ENCODE data around the gene GRIN1. TPM values are rescaled to one million over a fixed set of nuclear protein-coding genes. Genes with fewer than 3 reads are reported as not detected.
A peak's percentile ranks its signal among the peaks of the same experiment; 100 is the strongest.

The GRIN1 gene
- total RNA-seq, 1 donor from 2014 or later = 0.07 TPM

DNA sequence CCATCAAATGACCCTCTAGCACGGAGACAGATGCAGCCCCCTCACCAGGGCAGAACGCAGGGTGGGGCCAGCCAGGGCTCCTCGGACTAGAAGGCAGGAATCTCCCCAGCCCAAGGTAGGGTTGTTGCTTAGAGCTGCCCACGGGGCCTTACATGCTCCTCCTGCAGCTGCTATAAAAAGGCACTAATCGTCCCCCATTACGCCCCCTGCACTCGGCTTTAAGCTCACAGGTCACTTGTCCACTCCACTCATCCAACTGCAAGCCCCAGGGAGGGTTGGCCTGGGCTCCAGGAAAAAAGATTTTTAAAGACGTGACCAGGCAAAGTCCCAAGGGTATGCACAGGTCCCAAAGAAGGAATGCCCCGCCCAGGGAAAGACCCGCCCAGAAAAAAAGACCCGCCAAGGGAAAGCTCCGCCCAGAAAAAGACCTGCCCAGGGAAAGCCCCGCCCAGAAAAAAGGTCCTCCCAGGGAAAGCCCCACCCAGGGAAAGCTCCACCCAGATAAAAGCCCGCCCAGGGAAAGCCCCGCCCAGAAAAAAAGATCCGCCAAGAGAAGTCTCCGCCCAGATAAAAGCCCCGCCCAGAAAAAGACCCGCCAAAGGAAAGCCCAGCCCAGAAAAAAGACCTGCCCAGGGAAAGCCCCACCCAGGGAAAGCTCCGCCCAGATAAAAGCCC, 11.1 kb downstream of the GRIN1 start:
- no peak overlapping the region for H3K27ac Mint-ChIP-seq
- H3K4me3 Mint-ChIP-seq (ENCODE audit: low read depth) = no peak overlapping the region
- no peak for DNase-seq (ENCODE audit: low spot score)
- no peaks in the 10 kb centered on the region for H3K9me3 Mint-ChIP-seq
- intact Hi-C loops (cut with micrococcal nuclease) = no loop called here
- H3K4me1 Mint-ChIP-seq (ENCODE audit: low read depth) = peaks cover 4% of the 10 kb centered on the region
- H3K36me3 Mint-ChIP-seq (ENCODE audit: low read depth) = no peaks in the 10 kb centered on the region
- H3K27me3 Mint-ChIP-seq (ENCODE audit: low read depth) = peaks cover 4% of the 10 kb centered on the region

DNA sequence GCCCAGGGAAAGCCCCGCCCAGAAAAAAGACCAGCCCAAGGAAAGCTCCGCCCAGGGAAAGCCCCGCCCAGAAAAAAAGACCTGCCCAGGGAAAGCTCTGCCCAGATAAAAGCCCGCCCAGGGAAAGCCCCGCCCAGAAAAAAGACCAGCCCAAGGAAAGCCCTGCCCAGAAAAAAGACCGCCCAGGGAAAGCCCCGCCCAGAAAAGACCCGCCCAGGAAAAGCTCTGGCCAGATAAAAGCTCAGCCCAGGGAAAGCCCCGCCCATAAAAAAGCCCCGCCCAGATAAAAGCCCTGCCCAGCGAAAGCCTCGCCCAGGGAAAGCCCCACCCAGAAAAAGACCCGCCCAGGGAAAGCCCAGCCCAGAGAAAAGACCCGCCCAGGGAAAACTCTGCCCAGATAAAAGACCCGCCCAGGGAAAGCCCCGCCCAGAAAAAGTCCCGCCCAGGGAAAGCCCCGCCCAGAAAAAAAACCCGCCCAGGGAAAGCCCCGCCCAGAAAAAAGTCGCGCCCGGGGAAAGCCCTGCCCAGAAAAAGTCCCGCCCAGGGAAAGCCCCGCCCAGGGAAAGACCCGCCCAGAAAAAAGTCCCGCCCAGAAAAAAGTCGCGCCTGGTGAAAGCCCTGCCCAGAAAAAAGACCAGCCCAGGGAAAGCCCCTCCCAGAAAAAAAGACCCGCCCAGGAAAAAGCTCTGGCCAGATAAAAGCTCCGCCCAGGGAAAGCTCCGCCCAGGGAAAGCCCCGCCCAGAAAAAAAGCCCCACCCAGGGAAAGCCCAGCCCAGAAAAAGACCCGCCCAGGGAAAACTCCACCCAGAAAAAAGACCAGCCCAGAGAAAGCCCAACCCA, 11.9 kb downstream of the GRIN1 start:
- intact Hi-C loops (cut with micrococcal nuclease) = no loop called here
- Mint-ChIP-seq H3K27ac (peak overlapping the region; percentile 30), H3K9me3 (no peaks in the 10 kb centered on the region), H3K4me1 (ENCODE audit: low read depth) (peaks cover 4% of the 10 kb centered on the region), H3K36me3 (ENCODE audit: low read depth) (no peaks in the 10 kb centered on the region), H3K4me3 (ENCODE audit: low read depth) (no peak overlapping the region), H3K27me3 (ENCODE audit: low read depth) (peaks cover 8% of the 10 kb centered on the region)
- DNase-seq (ENCODE audit: low spot score) = peak; percentile 52

DNA sequence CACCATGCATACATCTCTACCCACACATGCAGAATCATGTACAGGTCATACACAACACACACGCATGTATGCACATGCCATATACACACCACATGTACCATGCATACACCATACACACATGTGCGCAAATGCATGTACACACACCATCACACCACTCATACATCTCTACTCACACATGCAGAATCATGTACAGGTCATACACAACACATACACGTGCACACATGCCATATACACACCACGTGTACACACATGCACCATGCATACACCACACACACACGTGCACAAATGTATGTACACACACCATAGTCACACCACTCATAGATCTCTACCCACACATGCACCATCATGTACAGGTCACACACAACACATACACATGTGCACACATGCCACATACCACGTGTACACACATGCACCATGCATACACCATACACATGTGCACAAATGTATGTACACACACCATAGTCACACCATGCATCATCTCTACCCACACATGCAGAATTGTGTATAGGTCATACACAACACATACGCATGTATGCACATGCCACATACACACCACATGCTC, 14.0 kb downstream of the GRIN1 start:
- peaks cover 4% of the 10 kb centered on the region for H3K4me1 Mint-ChIP-seq (ENCODE audit: low read depth)
- DNase-seq (ENCODE audit: low spot score) = no peak
- H3K27ac Mint-ChIP-seq = no peak overlapping the region
- H3K36me3 Mint-ChIP-seq (ENCODE audit: low read depth) = no peaks in the 10 kb centered on the region
- H3K27me3 Mint-ChIP-seq (ENCODE audit: low read depth) = peaks cover 16% of the 10 kb centered on the region
- intact Hi-C loops (cut with micrococcal nuclease) = no loop called here
- no peak overlapping the region for H3K4me3 Mint-ChIP-seq (ENCODE audit: low read depth)
- H3K9me3 Mint-ChIP-seq = no peaks in the 10 kb centered on the region

DNA sequence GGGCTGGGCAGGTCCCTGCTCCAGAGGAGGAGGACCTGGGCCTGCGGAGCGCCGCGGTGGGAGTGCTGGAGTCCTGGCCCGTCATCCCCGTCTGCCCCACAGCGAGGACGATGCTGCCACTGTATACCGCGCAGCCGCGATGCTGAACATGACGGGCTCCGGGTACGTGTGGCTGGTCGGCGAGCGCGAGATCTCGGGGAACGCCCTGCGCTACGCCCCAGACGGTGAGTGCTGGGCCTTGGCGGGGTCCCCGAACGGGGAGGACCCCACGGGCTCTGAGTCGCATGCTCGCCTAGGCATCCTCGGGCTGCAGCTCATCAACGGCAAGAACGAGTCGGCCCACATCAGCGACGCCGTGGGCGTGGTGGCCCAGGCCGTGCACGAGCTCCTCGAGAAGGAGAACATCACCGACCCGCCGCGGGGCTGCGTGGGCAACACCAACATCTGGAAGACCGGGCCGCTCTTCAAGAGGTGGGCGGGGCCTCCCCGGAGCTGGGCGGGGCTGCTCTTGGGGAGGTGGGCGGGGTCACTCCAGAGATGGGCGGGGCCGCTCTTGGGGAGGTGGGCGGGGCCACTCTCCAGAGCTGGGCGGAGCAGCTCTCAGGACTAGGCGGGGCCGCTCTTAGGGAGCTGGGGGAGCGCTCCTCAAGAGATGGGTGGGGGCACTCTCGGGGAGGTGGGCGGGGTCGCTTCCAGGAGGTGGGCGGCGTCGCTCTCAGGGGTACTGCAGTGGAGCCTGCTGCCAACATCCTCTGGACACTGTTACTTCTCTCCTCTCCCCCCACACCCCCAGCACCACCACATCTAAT, 17.8 kb downstream of the GRIN1 start:
- intact Hi-C loops (cut with micrococcal nuclease) = loop anchor here (5.0 kb wide), 1 partner anchor 109 kb away; the partner anchor contains the start of gene NPDC1

DNA sequence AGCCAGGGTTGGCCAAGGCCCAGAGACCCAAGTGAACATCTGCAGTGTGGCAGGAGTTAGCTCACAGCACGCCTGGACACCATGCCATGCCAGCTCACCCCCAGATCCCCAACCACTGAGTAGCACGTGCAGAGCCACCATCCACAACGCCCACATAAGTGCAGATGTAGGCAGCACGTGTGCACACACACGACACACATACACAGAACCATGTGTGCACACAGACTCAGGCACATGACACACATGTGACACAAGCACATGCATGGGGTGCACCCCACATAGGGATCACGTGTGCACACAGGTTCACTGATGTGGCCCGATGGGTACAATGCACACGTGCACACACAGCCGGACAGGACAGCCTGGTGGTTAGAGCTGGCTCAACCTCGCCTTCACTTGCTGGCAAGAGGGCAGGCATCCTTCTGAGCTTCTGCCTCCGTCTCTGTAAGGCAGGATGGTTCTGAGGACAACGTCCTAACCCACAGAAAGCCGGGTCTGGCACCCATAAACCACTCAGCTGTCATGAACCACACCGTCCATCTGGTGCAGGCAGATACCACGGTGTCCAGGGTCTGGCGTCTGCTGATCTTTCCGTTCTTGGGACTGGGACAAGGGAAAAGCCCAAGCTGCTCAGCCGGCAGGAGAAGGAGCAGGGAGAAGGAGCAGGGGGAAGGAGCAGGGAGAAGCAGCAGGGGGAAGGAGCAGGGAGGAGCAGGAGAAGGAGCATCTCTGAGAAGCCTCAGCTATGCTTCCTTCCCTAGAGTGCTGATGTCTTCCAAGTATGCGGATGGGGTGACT, 18.9 kb downstream of the GRIN1 start:
- intact Hi-C loops (cut with micrococcal nuclease) = loop anchor here (5.0 kb wide), 1 partner anchor 111 kb away; the partner anchor contains the start of gene NPDC1
- Mint-ChIP-seq H3K27me3 (ENCODE audit: low read depth) (peaks cover 36% of the 10 kb centered on the region), H3K9me3 (no peaks in the 10 kb centered on the region), H3K36me3 (ENCODE audit: low read depth) (no peaks in the 10 kb centered on the region), H3K27ac (no peak overlapping the region), H3K4me1 (ENCODE audit: low read depth) (no peaks in the 10 kb centered on the region), H3K4me3 (ENCODE audit: low read depth) (no peak overlapping the region)
- DNase-seq (ENCODE audit: low spot score) = no peak

More for the DNA sequence above, 17.8 kb downstream of the GRIN1 start:
- peak; percentile 43 for DNase-seq (ENCODE audit: low spot score)
- Mint-ChIP-seq H3K27ac (no peak overlapping the region), H3K9me3 (no peaks in the 10 kb centered on the region), H3K27me3 (ENCODE audit: low read depth) (peaks cover 34% of the 10 kb centered on the region), H3K4me1 (ENCODE audit: low read depth) (no peaks in the 10 kb centered on the region), H3K36me3 (ENCODE audit: low read depth) (no peaks in the 10 kb centered on the region), H3K4me3 (ENCODE audit: low read depth) (peak overlapping the region; percentile 54)

DNA sequence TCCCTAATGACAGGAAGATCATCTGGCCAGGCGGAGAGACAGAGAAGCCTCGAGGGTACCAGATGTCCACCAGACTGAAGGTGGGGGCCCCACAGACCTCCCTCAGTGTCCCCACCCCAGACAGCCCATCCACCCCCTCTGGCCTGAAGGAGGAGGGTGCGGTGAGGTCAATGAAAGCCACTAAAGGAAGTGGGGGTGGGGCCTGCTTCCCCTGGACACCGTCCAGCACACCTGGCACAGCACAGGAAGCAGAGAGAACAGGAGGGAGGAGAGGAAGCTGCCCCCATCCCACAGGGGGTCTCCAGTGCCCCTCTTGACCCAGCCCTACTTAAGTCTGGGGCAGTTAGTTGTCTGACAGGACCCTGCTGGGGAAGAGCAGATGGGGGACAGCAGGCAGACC, 19.7 kb downstream of the GRIN1 start:
- intact Hi-C loops (cut with micrococcal nuclease) = loop anchor here (5.0 kb wide), 1 partner anchor 111 kb away; the partner anchor contains the start of gene NPDC1
- H3K4me1 Mint-ChIP-seq (ENCODE audit: low read depth) = no peaks in the 10 kb centered on the region
- no peak overlapping the region for H3K4me3 Mint-ChIP-seq (ENCODE audit: low read depth)
- no peak overlapping the region for H3K27ac Mint-ChIP-seq
- H3K9me3 Mint-ChIP-seq = no peaks in the 10 kb centered on the region
- DNase-seq (ENCODE audit: low spot score) = no peak
- H3K36me3 Mint-ChIP-seq (ENCODE audit: low read depth) = no peaks in the 10 kb centered on the region
- peaks cover 39% of the 10 kb centered on the region for H3K27me3 Mint-ChIP-seq (ENCODE audit: low read depth)

DNA sequence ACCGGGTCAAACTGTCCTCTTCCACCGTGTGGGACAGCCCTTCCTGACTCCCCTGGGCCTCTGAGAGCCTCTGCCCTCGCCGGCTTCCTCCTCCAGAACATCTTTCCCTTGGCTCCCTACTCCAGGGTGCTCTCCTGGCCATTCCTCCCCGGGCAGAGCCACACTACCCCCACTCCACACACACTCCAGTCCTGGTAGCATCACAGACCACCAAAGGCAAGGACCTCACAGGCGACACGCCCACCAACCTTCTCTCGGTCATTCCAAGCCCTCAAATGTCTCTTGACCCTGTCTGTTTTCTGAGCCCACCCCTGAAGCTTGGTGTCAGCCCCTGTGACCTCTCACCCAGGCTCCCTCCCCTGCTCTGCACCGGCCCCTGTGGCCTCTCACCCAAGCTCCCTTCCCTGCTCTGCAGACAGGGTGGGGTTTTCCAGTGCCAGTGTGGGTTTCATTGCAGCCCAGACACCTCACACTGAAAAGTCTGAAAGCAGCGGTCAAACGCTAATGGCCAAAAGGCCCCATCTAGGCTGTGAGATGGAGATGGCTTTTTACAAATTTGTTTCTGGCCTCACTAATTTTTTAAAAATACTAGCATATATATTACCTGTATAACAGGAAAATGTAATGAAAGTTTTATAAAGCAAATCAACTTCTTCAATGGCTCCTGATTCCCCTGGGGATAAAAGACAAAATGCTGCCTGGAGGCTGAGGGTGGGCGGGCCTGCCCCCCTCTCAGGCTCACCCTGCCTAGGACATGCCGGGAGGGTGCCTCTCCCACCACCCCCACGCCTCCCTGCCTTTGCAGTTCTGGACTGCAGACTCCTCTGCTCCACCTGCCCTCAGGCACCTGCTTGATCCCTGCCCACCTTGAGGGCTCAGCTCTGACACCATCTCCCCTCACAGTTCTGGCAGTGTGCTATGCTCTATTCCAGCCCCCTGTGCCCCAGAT, 20.4 kb downstream of the GRIN1 start:
- no peak for DNase-seq (ENCODE audit: low spot score)
- Mint-ChIP-seq H3K4me1 (ENCODE audit: low read depth) (no peaks in the 10 kb centered on the region), H3K36me3 (ENCODE audit: low read depth) (no peaks in the 10 kb centered on the region), H3K9me3 (no peaks in the 10 kb centered on the region), H3K27me3 (ENCODE audit: low read depth) (peaks cover 42% of the 10 kb centered on the region), H3K27ac (no peak overlapping the region), H3K4me3 (ENCODE audit: low read depth) (no peak overlapping the region)
- intact Hi-C loops (cut with micrococcal nuclease) = loop anchor here (5.0 kb wide), 1 partner anchor 112 kb away; the partner anchor contains the start of gene NPDC1

DNA sequence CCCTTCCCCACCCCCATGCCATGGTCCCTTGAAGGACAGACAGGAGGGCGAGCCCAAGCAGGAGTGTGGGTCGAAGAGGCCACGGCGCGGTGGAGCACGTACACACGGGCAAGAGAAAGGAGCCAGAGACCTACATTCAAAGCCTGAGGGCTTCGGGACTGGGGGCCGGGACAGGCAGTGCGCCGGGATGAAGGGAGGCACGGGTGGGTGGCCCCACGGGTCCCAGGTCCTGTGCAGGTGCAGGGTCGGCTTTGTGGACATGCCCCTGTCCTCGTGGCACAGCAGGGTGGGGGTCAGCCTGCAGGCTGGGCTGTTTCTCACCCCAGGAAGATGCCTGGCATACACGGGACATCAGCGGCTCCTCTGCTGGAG, 21.1 kb downstream of the GRIN1 start:
- no peak overlapping the region for H3K27ac Mint-ChIP-seq
- H3K36me3 Mint-ChIP-seq (ENCODE audit: low read depth) = no peaks in the 10 kb centered on the region
- H3K9me3 Mint-ChIP-seq = no peaks in the 10 kb centered on the region
- intact Hi-C loops (cut with micrococcal nuclease) = no loop called here
- DNase-seq (ENCODE audit: low spot score) = no peak
- peaks cover 40% of the 10 kb centered on the region for H3K27me3 Mint-ChIP-seq (ENCODE audit: low read depth)
- no peak overlapping the region for H3K4me3 Mint-ChIP-seq (ENCODE audit: low read depth)
- H3K4me1 Mint-ChIP-seq (ENCODE audit: low read depth) = no peaks in the 10 kb centered on the region

DNA sequence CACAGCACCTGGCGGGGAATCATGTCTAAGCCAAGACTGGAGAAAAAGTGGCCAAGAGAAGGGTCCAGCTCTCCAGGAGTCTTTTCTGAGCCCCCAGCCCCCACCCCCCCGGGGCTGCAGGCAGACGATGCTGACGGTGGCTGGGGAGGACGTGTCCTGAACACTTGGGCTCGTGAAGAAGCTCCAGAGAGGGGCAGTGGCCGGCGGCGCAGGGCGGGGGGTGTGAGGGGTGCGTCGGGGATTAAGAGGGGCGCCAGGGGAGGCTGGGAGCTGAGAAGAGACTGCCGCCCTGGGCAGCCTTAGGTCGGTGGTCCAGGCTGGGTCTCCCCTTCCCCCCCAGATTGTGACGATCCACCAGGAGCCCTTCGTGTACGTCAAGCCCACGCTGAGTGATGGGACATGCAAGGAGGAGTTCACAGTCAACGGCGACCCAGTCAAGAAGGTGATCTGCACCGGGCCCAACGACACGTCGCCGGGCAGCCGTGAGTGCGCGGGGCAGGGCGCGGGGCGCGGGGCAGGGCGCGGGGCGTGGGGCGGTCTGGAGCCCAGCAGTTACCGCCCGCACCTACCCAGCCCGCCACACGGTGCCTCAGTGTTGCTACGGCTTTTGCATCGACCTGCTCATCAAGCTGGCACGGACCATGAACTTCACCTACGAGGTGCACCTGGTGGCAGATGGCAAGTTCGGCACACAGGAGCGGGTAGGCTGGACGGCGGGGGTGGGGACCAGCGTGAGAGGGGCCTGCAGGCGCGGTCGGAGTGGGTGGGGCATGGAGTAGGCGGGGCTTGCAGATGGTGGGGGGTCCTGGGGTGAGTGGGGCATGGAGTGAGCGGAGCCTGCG, 22.0 kb downstream of the GRIN1 start:
- no peak overlapping the region for H3K27ac Mint-ChIP-seq
- H3K9me3 Mint-ChIP-seq = no peaks in the 10 kb centered on the region
- no peaks in the 10 kb centered on the region for H3K36me3 Mint-ChIP-seq (ENCODE audit: low read depth)
- H3K4me3 Mint-ChIP-seq (ENCODE audit: low read depth) = no peak overlapping the region
- H3K27me3 Mint-ChIP-seq (ENCODE audit: low read depth) = peaks cover 35% of the 10 kb centered on the region
- H3K4me1 Mint-ChIP-seq (ENCODE audit: low read depth) = no peaks in the 10 kb centered on the region
- no peak for DNase-seq (ENCODE audit: low spot score)
- intact Hi-C loops (cut with micrococcal nuclease) = no loop called here

DNA sequence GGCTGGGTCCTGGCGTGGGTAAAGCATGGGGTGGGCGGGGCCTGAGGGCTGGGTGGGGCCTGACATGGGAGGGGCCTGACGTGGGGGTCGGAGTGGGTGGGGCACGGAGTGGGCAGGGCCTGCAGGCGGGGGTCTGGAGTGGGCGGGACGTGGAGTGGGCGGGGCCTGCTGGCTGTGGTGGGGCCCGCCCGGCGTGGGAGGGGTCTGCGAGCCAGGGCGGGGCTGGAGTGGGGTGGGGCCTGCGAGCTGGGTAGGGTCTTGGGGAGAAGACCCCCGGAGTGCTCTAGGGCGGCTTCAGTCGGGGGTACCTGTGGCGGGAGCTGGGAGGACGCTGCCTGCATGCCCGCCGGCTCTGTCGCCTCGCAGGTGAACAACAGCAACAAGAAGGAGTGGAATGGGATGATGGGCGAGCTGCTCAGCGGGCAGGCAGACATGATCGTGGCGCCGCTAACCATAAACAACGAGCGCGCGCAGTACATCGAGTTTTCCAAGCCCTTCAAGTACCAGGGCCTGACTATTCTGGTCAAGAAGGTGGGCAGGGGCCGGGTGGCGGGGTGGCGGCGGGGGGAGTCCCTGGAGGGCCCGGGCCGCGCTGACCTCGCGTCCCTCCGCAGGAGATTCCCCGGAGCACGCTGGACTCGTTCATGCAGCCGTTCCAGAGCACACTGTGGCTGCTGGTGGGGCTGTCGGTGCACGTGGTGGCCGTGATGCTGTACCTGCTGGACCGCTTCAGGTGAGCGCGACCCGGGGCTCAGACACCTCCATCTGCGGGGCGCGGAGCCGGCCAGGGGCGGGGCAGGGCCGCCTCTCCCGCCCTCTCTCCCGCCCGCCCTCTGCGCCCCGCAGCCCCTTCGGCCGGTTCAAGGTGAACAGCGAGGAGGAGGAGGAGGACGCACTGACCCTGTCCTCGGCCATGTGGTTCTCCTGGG, 22.9 kb downstream of the GRIN1 start:
- no peaks in the 10 kb centered on the region for H3K36me3 Mint-ChIP-seq (ENCODE audit: low read depth)
- no peak for DNase-seq (ENCODE audit: low spot score)
- H3K27me3 Mint-ChIP-seq (ENCODE audit: low read depth) = peaks cover 38% of the 10 kb centered on the region
- no peak overlapping the region for H3K27ac Mint-ChIP-seq
- no peaks in the 10 kb centered on the region for H3K9me3 Mint-ChIP-seq
- intact Hi-C loops (cut with micrococcal nuclease) = no loop called here
- H3K4me3 Mint-ChIP-seq (ENCODE audit: low read depth) = no peak overlapping the region
- no peaks in the 10 kb centered on the region for H3K4me1 Mint-ChIP-seq (ENCODE audit: low read depth)
